T-helper 22 cell (primary cell): Measurements from ENCODE around the gene DYDC2.
A peak's percentile ranks its signal among the peaks of the same experiment; 100 is the strongest.

ENCODE experiments used
- DNase-seq: peaks from one replicate; pipeline ENCODE4 v3.0.0-alpha.2; 2020; ENCODE audit warnings: low read depth

The DYDC2 gene

DNA sequence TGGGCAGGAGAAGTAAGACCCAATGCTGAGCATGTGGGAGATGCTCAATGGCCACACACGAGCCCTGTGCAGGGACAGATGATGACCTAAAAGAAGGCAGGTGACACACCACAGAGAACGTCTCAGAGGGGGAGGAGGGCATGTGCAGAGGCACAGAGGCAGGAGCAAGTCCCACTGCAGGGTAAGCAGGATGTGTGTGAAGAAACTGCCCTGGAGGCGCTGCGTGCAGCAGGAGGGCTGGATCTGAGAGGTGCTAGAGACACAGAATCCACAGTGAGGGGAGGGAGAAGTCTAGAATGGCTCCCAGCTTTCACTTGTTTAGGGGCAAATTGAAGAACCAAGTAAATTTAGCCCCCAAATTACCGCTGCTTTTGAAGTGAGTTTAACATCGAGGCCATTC is 14.9 kb downstream of the DYDC2 start:
- no peak for DNase-seq

GRCh38 chr10:80372675-80373074 is 16.1 kb downstream of the DYDC2 start:
- DNase-seq = no peak

GRCh38 chr10:80373502-80373901 is 16.9 kb downstream of the DYDC2 start:
- no peak for DNase-seq

GRCh38 chr10:80379701-80380100 is 23.1 kb downstream of the DYDC2 start:
- no peak for DNase-seq

DNA sequence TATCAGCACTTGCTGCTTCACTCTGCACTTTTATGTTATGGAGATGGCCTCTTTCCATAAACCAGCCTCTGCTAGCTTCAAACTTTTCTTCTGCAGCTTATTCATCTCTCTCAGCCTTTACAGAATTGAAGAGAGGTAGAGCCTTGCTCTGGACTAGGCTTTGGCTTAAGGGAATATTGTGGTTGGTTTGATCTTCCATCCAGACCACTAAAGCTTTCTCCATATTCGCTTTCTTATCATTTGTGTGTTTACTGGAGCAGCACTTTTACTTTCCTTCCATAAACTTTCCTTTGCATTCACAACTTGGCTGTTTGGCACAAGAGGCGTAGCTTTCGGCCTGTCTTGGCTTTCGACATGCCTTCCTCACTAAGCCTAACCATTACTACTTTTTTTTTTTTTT is 23.6 kb downstream of the DYDC2 start:
- no peak for DNase-seq

DNA sequence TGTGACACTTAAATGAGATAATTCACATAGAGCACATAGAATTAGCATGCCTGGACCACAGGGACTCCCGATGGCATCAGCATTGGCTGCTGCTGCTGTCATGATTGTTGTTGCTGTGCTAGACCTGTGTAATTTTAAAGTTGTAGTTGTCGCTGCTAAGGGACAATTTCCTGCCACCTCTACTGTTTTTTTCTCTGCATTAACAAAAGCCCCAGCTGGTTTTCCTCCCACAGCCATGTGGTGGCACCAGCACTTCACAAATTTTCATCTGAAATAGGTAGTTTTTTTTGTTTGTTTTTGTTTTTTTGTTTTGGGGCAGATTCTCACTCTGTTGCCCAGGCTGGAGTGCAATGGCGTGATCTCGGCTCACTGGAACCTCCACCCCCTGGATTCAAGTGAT is 26.4 kb downstream of the DYDC2 start:
- DNase-seq = no peak

DNA sequence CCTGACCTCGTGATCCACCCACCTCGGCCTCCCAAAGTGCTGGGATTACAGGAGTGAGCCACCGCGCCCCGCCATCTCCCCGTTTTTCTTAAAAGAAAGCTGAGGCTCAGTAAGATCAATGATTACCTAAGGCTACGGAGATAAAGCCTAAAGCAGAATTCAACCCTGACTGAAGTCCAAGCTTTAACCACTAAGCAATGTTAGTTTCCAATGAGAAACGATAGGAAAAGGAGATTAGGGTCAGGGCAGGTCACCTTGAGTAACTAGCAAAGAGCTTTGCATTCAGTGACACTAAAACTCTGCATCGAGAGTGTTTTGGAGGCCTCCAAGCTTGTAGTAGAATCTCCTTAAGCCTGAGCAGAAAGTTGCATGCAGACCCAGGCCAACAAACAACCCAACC is 34.2 kb downstream of the DYDC2 start:
- no peak for DNase-seq

GRCh38 chr10:80392250-80392649 is 35.7 kb downstream of the DYDC2 start:
- no peak for DNase-seq

- DNase-seq = no peak
Measured at GRCh38 chr10:80394358-80394916, 37.9 kb downstream of the DYDC2 start.

DNA sequence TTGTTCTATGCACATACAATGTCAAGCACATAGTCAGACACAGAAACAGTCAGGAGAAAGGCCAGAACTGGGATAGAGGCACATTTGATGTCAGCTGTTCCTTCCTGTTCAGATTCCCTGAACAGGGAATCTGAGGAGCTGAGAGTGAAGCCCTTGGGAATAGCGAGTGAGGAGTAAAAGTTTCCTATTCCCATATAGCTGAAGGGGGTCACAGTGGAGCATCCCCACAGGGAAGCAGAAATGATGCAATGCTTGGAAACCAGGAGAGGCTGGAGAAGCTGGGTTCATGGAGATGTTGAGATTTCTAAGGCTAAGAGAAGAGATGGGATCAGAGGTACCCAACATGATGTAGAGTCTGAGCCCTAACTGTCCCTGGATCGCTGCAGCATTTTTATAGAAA is 40.4 kb downstream of the DYDC2 start:
- DNase-seq = no peak

DNA sequence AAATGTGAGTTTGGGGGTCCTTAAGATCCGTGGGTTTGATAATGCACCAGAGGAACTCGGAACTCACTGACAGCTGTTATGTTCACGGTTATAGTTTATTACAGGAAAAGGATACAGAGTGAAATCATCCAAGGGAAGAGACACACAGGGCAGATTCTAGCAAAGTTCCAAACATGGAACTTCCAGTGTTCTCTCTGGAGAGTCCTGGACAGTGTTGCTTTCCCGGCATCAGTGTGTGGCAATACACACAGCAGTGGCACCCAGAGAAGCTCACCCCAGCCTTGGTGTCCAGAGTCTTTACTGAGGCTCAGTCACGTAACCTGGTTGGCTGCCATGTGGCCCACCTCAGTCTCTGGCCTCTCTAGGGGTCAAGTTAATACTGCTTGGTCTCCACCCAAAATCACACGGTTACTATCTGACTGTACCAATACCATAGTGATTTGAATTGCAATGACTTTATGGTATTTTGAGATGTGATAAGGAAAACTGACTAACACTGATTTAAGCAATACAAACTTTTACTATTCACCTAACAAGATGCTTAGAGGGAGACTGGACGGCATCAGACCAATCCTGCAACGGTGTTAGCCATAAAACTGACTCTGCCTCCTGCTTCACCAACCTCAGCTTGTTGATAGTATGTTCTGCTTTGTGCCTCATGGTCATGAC is 43.7 kb downstream of the DYDC2 start:
- DNase-seq = no peak

DNA sequence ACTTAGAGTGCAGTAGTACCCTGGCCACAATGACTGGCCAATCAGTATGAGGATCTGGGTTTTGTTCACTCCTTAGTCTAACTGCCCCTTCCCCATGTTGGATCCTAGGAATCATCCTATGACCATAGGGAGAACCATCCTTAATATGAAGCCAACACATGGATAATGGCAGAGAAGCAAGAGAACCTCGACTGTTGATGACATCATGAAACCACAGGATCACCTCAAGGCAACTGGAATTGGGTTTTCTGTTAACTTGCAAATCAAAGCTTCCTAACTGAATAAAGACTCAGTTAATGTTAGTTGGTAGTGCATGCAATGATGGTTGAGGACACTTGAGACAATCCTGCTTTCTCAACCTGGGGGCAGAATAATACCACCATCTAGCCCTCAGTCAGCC is 48.5 kb downstream of the DYDC2 start:
- DNase-seq = no peak

- no peak for DNase-seq
Measured at GRCh38 chr10:80405626-80406025, 49.0 kb downstream of the DYDC2 start.

- no peak for DNase-seq
Measured at GRCh38 chr10:80406204-80406603, 49.6 kb downstream of the DYDC2 start.

DNA sequence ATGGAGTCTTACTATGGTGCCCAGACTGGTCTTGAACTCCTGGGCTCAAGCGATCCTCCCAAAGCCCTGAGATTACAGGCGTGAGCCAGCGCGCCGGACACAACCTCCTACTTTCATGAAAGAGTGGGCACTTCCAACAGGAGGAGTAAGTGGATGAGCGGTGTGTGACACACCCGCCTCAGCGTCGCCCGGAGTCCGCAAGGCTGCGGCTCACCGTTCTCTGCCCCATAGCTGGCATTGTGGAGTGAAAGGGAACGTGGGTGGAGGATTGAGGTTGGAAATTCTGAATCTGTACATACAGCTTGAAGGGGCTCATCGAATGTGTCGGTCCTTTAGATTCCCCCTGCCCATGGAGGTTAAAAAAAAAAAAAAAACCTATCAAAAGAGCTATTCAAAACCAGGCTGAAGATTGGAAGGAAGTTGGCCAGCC is 51.2 kb downstream of the DYDC2 start:
- DNase-seq = no peak

DNA sequence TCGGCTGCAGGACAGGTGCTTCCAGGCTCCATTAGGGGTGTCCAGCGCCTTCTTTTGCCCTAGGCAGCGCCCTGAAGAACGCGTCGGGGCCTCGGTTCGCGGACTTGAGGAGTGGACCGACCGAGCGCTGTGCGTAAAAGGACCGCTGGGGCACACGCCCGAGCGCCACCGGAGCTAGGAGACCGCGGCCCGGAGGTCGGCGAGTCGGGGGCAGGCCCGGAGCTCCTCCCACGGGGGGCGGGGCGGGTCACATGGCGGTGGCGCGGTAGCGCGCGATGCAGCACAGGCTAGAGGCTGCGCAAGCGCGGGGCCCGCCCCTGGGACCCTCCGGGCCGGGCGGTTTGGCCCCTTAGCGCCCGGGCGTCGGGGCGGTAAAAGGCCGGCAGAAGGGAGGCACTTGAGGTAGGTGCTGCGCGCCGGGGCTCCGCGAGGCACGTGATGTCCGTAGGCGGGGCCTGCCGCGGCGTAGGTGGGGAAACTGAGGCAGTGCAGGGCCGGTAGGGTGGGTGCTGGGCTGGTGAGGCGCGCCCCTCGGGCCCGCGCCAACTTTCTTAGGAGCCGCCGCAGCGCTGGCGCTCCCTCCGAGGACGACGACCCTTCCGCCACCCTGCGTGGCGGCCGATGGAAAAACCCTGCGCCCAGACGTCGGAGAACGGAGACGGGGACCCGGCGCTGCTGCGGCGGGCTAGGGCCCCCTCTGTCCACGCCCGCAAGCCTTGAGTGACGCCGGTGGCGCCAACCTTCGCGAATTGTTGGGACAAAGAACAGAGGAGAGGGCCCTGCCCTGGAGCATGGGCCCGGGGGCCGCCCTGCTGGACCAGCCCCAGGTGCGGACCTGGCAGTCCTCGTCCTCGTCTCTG is 51.9 kb downstream of the DYDC2 start, which contains the start of gene PRXL2A:
TSS of gene PRXL2A (plus strand) at position 310 of the 860 bp plus-strand sequence. CDS start 11,917 bp downstream, outside the sequence.
- DNase-seq = peak; percentile 34

GRCh38 chr10:80409121-80409520 is 52.5 kb downstream of the DYDC2 start:
- no peak for DNase-seq

DNA sequence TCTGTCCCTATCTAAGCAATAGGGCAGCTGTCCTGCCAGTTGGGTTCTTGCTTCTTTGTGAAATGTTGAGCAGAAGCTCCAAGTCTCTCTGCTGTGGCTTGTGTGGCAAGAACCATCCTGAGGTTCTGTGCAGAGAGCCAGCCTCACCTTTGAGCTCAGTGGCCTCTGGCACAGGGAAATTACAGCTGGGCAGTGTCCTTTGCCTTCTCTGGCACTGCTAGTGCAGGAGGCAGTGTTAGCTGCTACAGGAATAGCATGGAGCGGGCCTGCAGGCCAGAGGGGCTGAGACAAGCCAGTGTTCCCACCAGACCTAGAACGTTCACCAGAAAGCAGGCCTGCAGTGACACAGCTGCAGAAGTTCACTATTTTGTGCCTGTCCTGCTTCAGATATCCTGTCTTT is 53.5 kb downstream of the DYDC2 start:
- DNase-seq = no peak

DNA sequence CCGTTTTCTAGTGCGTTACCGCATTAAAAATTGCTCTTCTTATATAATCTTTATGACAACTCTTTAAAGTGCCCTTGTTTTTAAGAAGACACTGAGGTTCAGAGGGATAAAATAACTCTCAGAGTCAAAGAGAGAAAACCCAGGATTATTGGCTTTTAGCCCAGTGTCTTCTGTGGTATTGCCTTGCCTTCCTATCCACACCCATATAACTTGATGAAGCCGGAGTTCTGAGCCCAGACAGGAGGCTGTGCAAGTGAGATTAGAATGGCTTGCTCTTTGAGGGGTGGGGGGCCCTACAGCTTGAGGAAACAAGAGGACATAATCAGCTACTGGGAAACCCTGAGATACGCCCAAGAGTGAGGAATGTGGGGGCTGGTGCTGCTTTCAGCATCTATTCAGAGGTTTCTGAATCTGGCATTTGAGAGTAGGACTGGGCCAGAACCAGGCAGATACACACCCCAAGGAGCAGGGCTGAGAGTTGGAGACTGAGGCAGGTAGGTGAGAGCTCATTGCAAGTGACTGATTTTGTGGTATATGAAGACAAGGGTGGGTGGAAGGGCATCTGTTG is 54.1 kb downstream of the DYDC2 start:
- DNase-seq = no peak

- DNase-seq = no peak
Measured at GRCh38 chr10:80411267-80411668, 54.7 kb downstream of the DYDC2 start.

- DNase-seq = no peak
Measured at GRCh38 chr10:80411681-80412220, 55.2 kb downstream of the DYDC2 start.

DNA sequence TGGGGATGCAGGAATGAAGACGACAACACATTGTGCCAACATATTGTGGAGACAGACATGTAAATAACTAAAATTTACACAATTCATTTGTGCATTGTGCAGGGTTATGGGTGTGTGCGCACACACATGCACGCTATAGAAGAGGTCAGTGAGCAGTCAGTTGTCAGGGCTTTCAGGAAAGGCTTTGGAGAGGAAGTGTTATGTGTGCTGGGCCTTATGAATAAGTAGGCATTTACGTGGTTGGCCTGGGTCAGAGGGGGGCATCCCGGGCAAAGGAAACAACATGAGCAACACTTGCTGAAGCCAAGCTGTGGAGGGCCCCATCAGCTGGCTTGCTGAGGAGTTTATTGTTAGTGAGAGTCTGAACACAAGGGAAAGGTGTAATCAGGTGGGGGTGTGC is 55.9 kb downstream of the DYDC2 start:
- no peak for DNase-seq
